IPS-NIHi11 (cell line): ENCODE measurements around the gene MS4A2.
"Not testable (repeated sequence)": the region's sequence is repeated elsewhere in the genome, so short reads cannot be mapped to it uniquely, and the experiment has no call there.

Experiments
- DNase-seq: peaks from one replicate; pipeline ENCODE4 v3.0.0; 2012; ENCODE audit warnings: mixed read lengths, low spot score

MS4A2 gene

GRCh38 chr11:60088364-60088763, at the start of gene MS4A2:
MS4A2 (plus strand) TSS chr11:60088664; CDS start chr11:60088766, 102 bp downstream.
- DNase-seq = no peak

GRCh38 chr11:60040109-60040508, 48.4 kb upstream of the MS4A2 start, which contains the start of gene OOSP2:
OOSP2 (plus strand) TSS chr11:60040409; CDS start chr11:60040460, 51 bp downstream.
- DNase-seq = no peak

- not testable (repeated sequence) for DNase-seq
These were observed 38.0 kb upstream of the MS4A2 start for GRCh38 chr11:60050422-60050821.

- DNase-seq = not testable (repeated sequence)
These were observed 37.6 kb upstream of the MS4A2 start for GRCh38 chr11:60050839-60051238.

GRCh38 chr11:60056349-60056969, 32.0 kb upstream of the MS4A2 start, which contains the start of gene MS4A3:
MS4A3 (plus strand) TSS chr11:60056665; CDS start chr11:60061161, 4,496 bp downstream.
- DNase-seq = no peak

GRCh38 chr11:60059052-60059451, 29.4 kb upstream of the MS4A2 start:
- DNase-seq = no peak

GRCh38 chr11:60059521-60060240, 28.8 kb upstream of the MS4A2 start:
- no peak for DNase-seq

GRCh38 chr11:60064111-60064510, 24.4 kb upstream of the MS4A2 start:
- no peak for DNase-seq

GRCh38 chr11:60065801-60066200, 22.7 kb upstream of the MS4A2 start:
- DNase-seq = no peak

- no peak for DNase-seq
These were observed 19.0 kb upstream of the MS4A2 start for GRCh38 chr11:60069450-60069849.

- DNase-seq = not testable (repeated sequence)
These were observed 16.8 kb upstream of the MS4A2 start for GRCh38 chr11:60071644-60072043.

- no peak for DNase-seq
These were observed 11.1 kb upstream of the MS4A2 start for GRCh38 chr11:60077216-60077817.

GRCh38 chr11:60077981-60078380, 10.5 kb upstream of the MS4A2 start:
- no peak for DNase-seq

GRCh38 chr11:60078745-60079144, 9.7 kb upstream of the MS4A2 start:
- DNase-seq = no peak

GRCh38 chr11:60080535-60080934, 7.9 kb upstream of the MS4A2 start:
- no peak for DNase-seq

- no peak for DNase-seq
These were observed 3.7 kb upstream of the MS4A2 start for GRCh38 chr11:60084631-60085273.

- no peak for DNase-seq
These were observed 2.6 kb upstream of the MS4A2 start for GRCh38 chr11:60085909-60086308.

- DNase-seq = no peak
These were observed 1.2 kb upstream of the MS4A2 start for GRCh38 chr11:60087239-60087638.

GRCh38 chr11:60095477-60096120, 7.1 kb downstream of the MS4A2 start:
- DNase-seq = no peak

- no peak for DNase-seq
These were observed 8.7 kb downstream of the MS4A2 start for GRCh38 chr11:60097189-60097588.

- DNase-seq = no peak
These were observed 10.0 kb downstream of the MS4A2 start for GRCh38 chr11:60098508-60098907.

- no peak for DNase-seq
These were observed 12.1 kb downstream of the MS4A2 start for GRCh38 chr11:60100516-60100915.
